ENCODE measurements around the gene PTPN21. TPM values are rescaled to one million over a fixed set of nuclear protein-coding genes. Genes with fewer than 3 reads are reported as not detected.

Gene PTPN21
- total RNA-seq, 2 donors from 2014 or later, result 32.9 to 44.0 TPM

- intact Hi-C loops (cut with DNase I), result no loop called here
- DNase-seq (ENCODE audit: low spot score), result no peak
Observed at GRCh38 chr14:88481059-88481458, 73.7 kb downstream of the PTPN21 start.

GRCh38 chr14:88479574-88479987, 75.2 kb downstream of the PTPN21 start:
- DNase-seq (ENCODE audit: low spot score), result no peak
- intact Hi-C loops (cut with DNase I), result no loop called here

- DNase-seq (ENCODE audit: low spot score), result no peak
- intact Hi-C loops (cut with DNase I), result no loop called here
Observed at GRCh38 chr14:88478931-88479330, 75.9 kb downstream of the PTPN21 start.

GRCh38 chr14:88477513-88478250, 77.1 kb downstream of the PTPN21 start:
- intact Hi-C loops (cut with DNase I), result no loop called here

GRCh38 chr14:88476825-88477224, 78.0 kb downstream of the PTPN21 start:
- no peak for DNase-seq (ENCODE audit: low spot score)

More at GRCh38 chr14:88477513-88478250, 77.1 kb downstream of the PTPN21 start:
- no peak for DNase-seq (ENCODE audit: low spot score)

GRCh38 chr14:88476214-88476774, 78.5 kb downstream of the PTPN21 start:
- intact Hi-C loops (cut with DNase I), result no loop called here
- no peak for DNase-seq (ENCODE audit: low spot score)

More at GRCh38 chr14:88476825-88477224, 78.0 kb downstream of the PTPN21 start:
- intact Hi-C loops (cut with DNase I), result no loop called here

GRCh38 chr14:88473791-88474190, 81.0 kb downstream of the PTPN21 start:
- intact Hi-C loops (cut with DNase I), result no loop called here

GRCh38 chr14:88470542-88471440, 84.0 kb downstream of the PTPN21 start:
- intact Hi-C loops (cut with DNase I), result no loop called here
- DNase-seq (ENCODE audit: low spot score), result no peak

More at GRCh38 chr14:88473791-88474190, 81.0 kb downstream of the PTPN21 start:
- DNase-seq (ENCODE audit: low spot score), result no peak

GRCh38 chr14:88468406-88468805, 86.4 kb downstream of the PTPN21 start:
- DNase-seq (ENCODE audit: low spot score), result no peak
- intact Hi-C loops (cut with DNase I), result no loop called here

GRCh38 chr14:88463318-88463717, 91.5 kb downstream of the PTPN21 start:
- no peak for DNase-seq (ENCODE audit: low spot score)
- intact Hi-C loops (cut with DNase I), result no loop called here

- intact Hi-C loops (cut with DNase I), result no loop called here
- no peak for DNase-seq (ENCODE audit: low spot score)
Observed at GRCh38 chr14:88454886-88455285, 99.9 kb downstream of the PTPN21 start.

GRCh38 chr14:88452231-88452630, 102.6 kb downstream of the PTPN21 start:
- no peak for DNase-seq (ENCODE audit: low spot score)
- intact Hi-C loops (cut with DNase I), result no loop called here

- intact Hi-C loops (cut with DNase I), result no loop called here
- DNase-seq (ENCODE audit: low spot score), result no peak
Observed at GRCh38 chr14:88439088-88439487, 115.7 kb downstream of the PTPN21 start.

GRCh38 chr14:88437658-88438057, 117.1 kb downstream of the PTPN21 start:
- intact Hi-C loops (cut with DNase I), result no loop called here
- no peak for DNase-seq (ENCODE audit: low spot score)

GRCh38 chr14:88430976-88431375, 123.8 kb downstream of the PTPN21 start:
- DNase-seq (ENCODE audit: low spot score), result no peak
- intact Hi-C loops (cut with DNase I), result no loop called here

- intact Hi-C loops (cut with DNase I), result no loop called here
- DNase-seq (ENCODE audit: low spot score), result no peak
Observed at GRCh38 chr14:88426271-88426670, 128.5 kb downstream of the PTPN21 start.

GRCh38 chr14:88424573-88424972, 130.2 kb downstream of the PTPN21 start:
- DNase-seq (ENCODE audit: low spot score), result no peak
- intact Hi-C loops (cut with DNase I), result no loop called here

- intact Hi-C loops (cut with DNase I), result no loop called here
- DNase-seq (ENCODE audit: low spot score), result no peak
Observed at GRCh38 chr14:88422919-88423650, 131.7 kb downstream of the PTPN21 start.

- intact Hi-C loops (cut with DNase I), result no loop called here
- no peak for DNase-seq (ENCODE audit: low spot score)
Observed at GRCh38 chr14:88422047-88422446, 132.8 kb downstream of the PTPN21 start.

Measured in posterior vena cava (tissue), 2 donors.